ENCODE data around the gene FNDC3B. TPM values are rescaled to one million over a fixed set of nuclear protein-coding genes. Genes with fewer than 3 reads are reported as not detected.

The FNDC3B gene
- total RNA-seq, 2 experiments from 2014 or later: 14.4 to 17.8 TPM

DNA sequence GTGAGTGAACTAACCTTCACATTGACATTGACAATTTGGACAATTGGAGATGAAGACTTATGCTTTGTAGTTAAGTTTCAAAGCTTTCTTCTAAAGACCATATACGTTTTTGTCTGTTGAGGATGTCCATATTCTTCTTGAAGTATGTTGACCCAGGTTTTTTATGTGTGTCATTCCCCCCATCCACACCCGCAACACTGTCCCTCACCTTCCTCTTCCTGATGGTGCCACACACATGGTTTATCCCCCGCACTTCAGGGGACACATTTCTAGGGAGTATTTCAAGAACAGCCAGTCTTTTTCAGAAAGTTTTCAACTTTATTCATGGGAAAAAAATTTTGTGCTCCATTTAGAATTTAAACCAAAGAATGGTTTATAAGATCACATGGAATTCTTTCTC, 303.7 kb downstream of the FNDC3B start:
- Mint-ChIP-seq H3K27ac (no peak overlapping the region), H3K36me3 (peaks cover 25% of the 10 kb centered on the region), H3K4me3 (no peak overlapping the region), H3K27me3 (no peaks in the 10 kb centered on the region), H3K4me1 (ENCODE audit: low read depth) (no peaks in the 10 kb centered on the region), H3K9me3 (no peaks in the 10 kb centered on the region)
- intact Hi-C loops (cut with micrococcal nuclease): loop anchor here (5.0 to 10.0 kb wide), 3 partner anchors 496 to 1178 kb away; no protein-coding TSS in a partner anchor
- POLR2A ChIA-PET: no interaction called here
- CTCF ChIA-PET: interaction anchor here (1.6 to 4.5 kb wide), 5 partner anchors 12 to 729 kb away, joined by 3 to 55 read pairs (median 27); no protein-coding TSS in a partner anchor
- DNase-seq: no peak

- ChIA-PET POLR2A (no interaction called here), CTCF (interaction anchor here (2.9 kb wide), 1 partner anchor 12 kb away, joined by 16 read pairs; no protein-coding TSS in a partner anchor)
- intact Hi-C loops (cut with micrococcal nuclease): loop anchor here (5.0 to 10.0 kb wide), 3 partner anchors 497 to 1179 kb away; no protein-coding TSS in a partner anchor
- Mint-ChIP-seq H3K27me3 (no peaks in the 10 kb centered on the region), H3K9me3 (no peaks in the 10 kb centered on the region), H3K36me3 (peaks cover 27% of the 10 kb centered on the region), H3K4me3 (no peak overlapping the region), H3K27ac (no peak overlapping the region), H3K4me1 (ENCODE audit: low read depth) (no peaks in the 10 kb centered on the region)
- no peak for DNase-seq
These were observed 304.6 kb downstream of the FNDC3B start for GRCh38 chr3:172343979-172344378.

DNA sequence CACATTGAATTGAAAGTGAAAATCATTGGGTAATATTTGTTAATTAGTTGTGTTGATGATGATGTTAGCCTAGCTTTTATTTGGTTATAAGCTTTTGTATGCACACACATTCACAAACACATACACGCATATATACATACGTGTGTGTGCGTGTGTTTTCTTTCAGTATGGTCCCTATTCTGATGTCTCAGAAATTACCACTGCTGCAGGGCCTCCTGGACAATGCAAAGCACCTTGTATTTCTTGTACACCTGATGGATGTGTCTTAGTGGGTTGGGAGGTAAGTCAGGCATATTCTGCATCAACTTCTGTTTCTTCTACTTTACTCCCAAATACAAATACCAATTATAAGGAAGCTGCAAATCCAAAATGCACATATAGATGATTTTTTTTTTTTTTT, 306.8 kb downstream of the FNDC3B start:
- intact Hi-C loops (cut with micrococcal nuclease): loop anchor here (10.0 kb wide), 2 partner anchors 701 to 1181 kb away; no protein-coding TSS in a partner anchor
- Mint-ChIP-seq H3K27me3 (no peaks in the 10 kb centered on the region), H3K4me1 (ENCODE audit: low read depth) (no peaks in the 10 kb centered on the region), H3K27ac (no peak overlapping the region), H3K4me3 (no peak overlapping the region), H3K36me3 (peaks cover 29% of the 10 kb centered on the region), H3K9me3 (no peaks in the 10 kb centered on the region)
- DNase-seq: no peak
- ChIA-PET CTCF (interaction anchor here (2.9 kb wide), 1 partner anchor 14 kb away, joined by 16 read pairs; no protein-coding TSS in a partner anchor), POLR2A (no interaction called here)

DNA sequence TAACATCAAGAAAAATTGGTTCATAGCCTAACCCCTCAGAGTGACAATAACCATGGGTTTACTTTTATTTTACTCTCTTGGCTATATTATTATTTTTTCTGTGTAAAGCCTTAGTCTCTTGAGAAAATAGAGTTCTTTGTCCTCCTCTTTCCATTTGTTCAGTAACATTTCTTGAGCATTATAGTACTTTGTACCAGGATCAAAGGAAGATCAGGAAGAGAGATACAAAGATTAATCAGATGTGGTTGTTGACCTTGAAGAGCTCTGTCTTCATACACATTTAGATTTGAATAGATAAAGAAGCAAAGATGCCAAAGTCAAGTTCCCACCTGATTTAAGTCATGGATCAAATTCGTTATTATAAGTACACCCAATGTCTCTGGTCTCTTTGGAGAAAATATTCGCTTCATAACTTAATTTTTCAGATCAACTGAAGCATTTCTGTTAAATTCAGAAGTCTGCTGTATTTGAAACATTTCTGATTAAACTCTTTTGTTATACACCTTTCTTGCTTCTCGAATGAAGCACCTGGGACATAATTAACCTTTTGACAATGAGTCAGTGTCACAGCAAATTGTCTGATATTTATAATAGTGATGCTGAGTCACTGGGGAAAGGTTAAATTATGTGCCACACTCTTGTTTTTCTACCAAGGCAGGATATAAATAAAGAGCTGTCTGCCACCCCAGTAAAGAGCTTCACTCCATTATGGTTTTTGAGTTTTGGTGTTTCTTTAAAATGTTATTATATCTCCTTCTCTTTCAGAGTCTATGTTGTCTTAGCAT, 308.7 kb downstream of the FNDC3B start:
- ChIA-PET CTCF (interaction anchor here (0.6 kb wide), 1 partner anchor 9 kb away, joined by 3 read pairs; no protein-coding TSS in a partner anchor), POLR2A (no interaction called here)
- DNase-seq: no peak
- Mint-ChIP-seq H3K4me3 (no peak overlapping the region), H3K4me1 (ENCODE audit: low read depth) (no peaks in the 10 kb centered on the region), H3K9me3 (no peaks in the 10 kb centered on the region), H3K36me3 (peaks cover 35% of the 10 kb centered on the region), H3K27me3 (no peaks in the 10 kb centered on the region), H3K27ac (no peak overlapping the region)
- intact Hi-C loops (cut with micrococcal nuclease): loop anchor here (10.0 kb wide), 2 partner anchors 703 to 1183 kb away; no protein-coding TSS in a partner anchor

DNA sequence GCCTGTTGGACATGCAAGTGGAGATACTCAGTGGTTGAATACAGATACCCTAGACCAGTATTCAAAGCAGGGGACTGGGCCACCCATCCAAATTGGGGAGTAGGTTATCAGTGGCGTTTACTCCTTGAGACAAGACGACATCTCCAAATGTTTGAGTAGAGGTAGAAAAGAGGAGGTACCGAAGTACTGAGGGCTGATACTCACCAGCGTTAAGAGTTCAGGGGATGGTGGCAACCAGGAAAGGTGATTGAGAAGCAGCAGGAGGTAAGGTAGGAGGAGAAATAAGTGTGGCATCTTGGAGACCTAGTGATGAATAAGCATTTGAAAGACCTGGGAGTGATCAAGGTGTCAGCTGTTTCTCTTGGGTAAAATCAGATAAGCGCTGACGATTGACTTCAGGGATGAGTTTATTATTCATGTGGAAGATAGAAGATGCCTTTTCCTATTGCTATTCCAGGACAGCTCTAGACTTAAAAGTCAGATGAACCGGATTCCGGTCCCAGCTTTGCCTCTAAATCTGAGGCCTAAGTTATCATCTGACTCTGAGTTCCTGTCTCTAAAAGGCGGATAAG, 312.6 kb downstream of the FNDC3B start:
- no peak for DNase-seq

GRCh38 chr3:172352786-172353185, 313.4 kb downstream of the FNDC3B start:
- CTCF ChIA-PET: interaction anchor here (1.3 to 1.9 kb wide), 2 partner anchors 11 to 12 kb away, joined by 3 to 7 read pairs; no protein-coding TSS in a partner anchor
- Mint-ChIP-seq H3K4me1 (ENCODE audit: low read depth) (no peaks in the 10 kb centered on the region), H3K27me3 (no peaks in the 10 kb centered on the region), H3K27ac (no peak overlapping the region), H3K36me3 (peaks cover 27% of the 10 kb centered on the region), H3K4me3 (no peak overlapping the region), H3K9me3 (no peaks in the 10 kb centered on the region)
- intact Hi-C loops (cut with micrococcal nuclease): no loop called here
- POLR2A ChIA-PET: no interaction called here
- DNase-seq: no peak

More for the DNA sequence above, 312.6 kb downstream of the FNDC3B start:
- Mint-ChIP-seq H3K36me3 (peaks cover 29% of the 10 kb centered on the region), H3K4me1 (ENCODE audit: low read depth) (no peaks in the 10 kb centered on the region), H3K27ac (no peak overlapping the region), H3K4me3 (no peak overlapping the region), H3K27me3 (no peaks in the 10 kb centered on the region), H3K9me3 (no peaks in the 10 kb centered on the region)
- ChIA-PET POLR2A (no interaction called here), CTCF (interaction anchor here (0.7 to 3.3 kb wide), 3 partner anchors 11 to 315 kb away, joined by 5 to 14 read pairs (median 10); no protein-coding TSS in a partner anchor)
- intact Hi-C loops (cut with micrococcal nuclease): no loop called here

GRCh38 chr3:172354931-172355499, 315.6 kb downstream of the FNDC3B start:
- intact Hi-C loops (cut with micrococcal nuclease): no loop called here
- H3K27me3 Mint-ChIP-seq: no peaks in the 10 kb centered on the region
- H3K4me3 Mint-ChIP-seq: no peak overlapping the region
- CTCF ChIA-PET: interaction anchor here (1.9 to 2.0 kb wide), 2 partner anchors 13 to 23 kb away, joined by 7 read pairs; no protein-coding TSS in a partner anchor
- H3K36me3 Mint-ChIP-seq: peaks cover 26% of the 10 kb centered on the region
- H3K4me1 Mint-ChIP-seq (ENCODE audit: low read depth): no peaks in the 10 kb centered on the region
- H3K27ac Mint-ChIP-seq: no peak overlapping the region
- DNase-seq: no peak
- H3K9me3 Mint-ChIP-seq: no peaks in the 10 kb centered on the region
- POLR2A ChIA-PET: no interaction called here

DNA sequence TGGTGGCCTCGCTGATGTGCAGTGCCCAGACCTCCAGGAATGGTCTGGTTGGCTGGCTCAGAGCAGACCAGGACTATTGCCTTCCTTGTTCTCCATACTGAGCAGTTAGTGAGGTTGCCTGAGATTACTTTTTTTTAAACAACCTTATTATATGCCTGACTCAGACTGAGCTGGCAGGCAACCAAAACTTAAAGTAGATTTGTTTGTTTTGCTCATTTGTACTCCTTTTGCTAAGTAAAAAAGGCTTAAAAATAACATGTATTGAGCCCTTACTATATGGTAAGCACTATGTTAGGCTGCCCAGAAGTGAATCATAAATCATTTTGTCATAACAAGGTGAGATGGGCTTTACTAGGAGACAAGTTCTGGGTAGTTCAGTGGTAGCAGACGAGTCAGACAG, 316.5 kb downstream of the FNDC3B start:
- POLR2A ChIA-PET: no interaction called here
- H3K36me3 Mint-ChIP-seq: peaks cover 28% of the 10 kb centered on the region
- H3K9me3 Mint-ChIP-seq: no peaks in the 10 kb centered on the region
- no peak for DNase-seq
- H3K27ac Mint-ChIP-seq: no peak overlapping the region
- intact Hi-C loops (cut with micrococcal nuclease): no loop called here
- H3K4me1 Mint-ChIP-seq (ENCODE audit: low read depth): no peaks in the 10 kb centered on the region
- CTCF ChIA-PET: interaction anchor here (1.2 to 1.6 kb wide), 2 partner anchors 14 to 23 kb away, joined by 4 to 5 read pairs; no protein-coding TSS in a partner anchor
- H3K27me3 Mint-ChIP-seq: no peaks in the 10 kb centered on the region
- no peak overlapping the region for H3K4me3 Mint-ChIP-seq

GRCh38 chr3:172356427-172356826, 317.0 kb downstream of the FNDC3B start:
- H3K36me3 Mint-ChIP-seq: peaks cover 32% of the 10 kb centered on the region

DNA sequence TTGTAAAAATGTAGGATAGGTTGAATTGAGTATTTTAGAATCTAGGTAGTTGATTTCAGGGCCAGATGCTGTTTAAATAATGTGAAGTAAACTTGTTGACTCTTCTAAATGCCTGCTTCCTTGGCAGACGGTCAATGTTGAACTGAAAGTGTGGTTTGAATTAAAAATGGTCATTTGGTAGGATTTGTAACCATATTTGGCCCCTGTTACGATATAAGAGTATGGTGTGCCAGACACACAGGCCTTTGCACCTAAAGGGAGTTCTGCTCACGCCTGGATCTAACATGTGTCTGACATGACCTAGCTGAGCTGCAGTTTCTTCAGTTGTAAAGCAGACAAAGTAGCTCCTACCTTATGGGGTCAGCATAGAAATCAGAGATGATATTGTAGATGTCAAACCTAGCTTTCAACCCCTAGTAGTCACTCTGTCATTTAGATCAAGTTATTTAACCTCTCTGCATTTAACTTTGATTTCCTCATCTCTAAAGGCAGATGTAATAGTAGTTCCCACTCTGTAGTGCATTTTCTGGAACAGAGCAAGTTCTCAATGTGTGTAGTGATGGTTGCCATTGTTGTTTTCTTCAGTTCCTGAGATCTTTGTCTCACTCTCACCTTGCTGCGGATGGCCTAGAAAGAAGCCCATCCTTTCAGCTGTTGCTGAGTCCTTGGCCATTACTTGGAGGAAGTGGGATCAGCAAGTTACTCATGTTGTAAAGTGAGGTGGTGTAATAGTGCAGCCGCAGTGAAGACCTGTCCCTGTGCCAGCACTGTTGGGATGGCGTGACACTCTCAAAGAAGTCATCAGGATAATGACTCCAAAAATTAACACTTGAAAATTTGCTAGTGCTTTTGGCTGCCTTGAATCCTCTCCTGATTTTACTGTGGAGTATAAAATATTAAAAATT, 318.7 kb downstream of the FNDC3B start:
- intact Hi-C loops (cut with micrococcal nuclease): no loop called here
- DNase-seq: no peak
- H3K36me3 Mint-ChIP-seq: peaks cover 30% of the 10 kb centered on the region
- ChIA-PET CTCF (interaction anchor here (1.3 to 1.7 kb wide), 3 partner anchors 17 to 308 kb away, joined by 4 to 7 read pairs (median 4); no protein-coding TSS in a partner anchor), POLR2A (no interaction called here)
- H3K4me1 Mint-ChIP-seq (ENCODE audit: low read depth): no peaks in the 10 kb centered on the region
- no peak overlapping the region for H3K27ac Mint-ChIP-seq
- H3K4me3 Mint-ChIP-seq: no peak overlapping the region
- H3K27me3 Mint-ChIP-seq: no peaks in the 10 kb centered on the region
- no peaks in the 10 kb centered on the region for H3K9me3 Mint-ChIP-seq

More at GRCh38 chr3:172356427-172356826, 317.0 kb downstream of the FNDC3B start:
- POLR2A ChIA-PET: no interaction called here
- CTCF ChIA-PET: interaction anchor here (1.2 to 1.7 kb wide), 3 partner anchors 15 to 310 kb away, joined by 4 to 5 read pairs (median 4); no protein-coding TSS in a partner anchor
- H3K27ac Mint-ChIP-seq: no peak overlapping the region
- intact Hi-C loops (cut with micrococcal nuclease): no loop called here
- no peaks in the 10 kb centered on the region for H3K9me3 Mint-ChIP-seq
- H3K4me1 Mint-ChIP-seq (ENCODE audit: low read depth): no peaks in the 10 kb centered on the region
- no peak for DNase-seq
- H3K4me3 Mint-ChIP-seq: no peak overlapping the region
- H3K27me3 Mint-ChIP-seq: no peaks in the 10 kb centered on the region

GRCh38 chr3:172359231-172359630, 319.9 kb downstream of the FNDC3B start:
- peaks cover 31% of the 10 kb centered on the region for H3K36me3 Mint-ChIP-seq
- ChIA-PET POLR2A (no interaction called here), CTCF (interaction anchor here (1.5 kb wide), 1 partner anchor 18 kb away, joined by 7 read pairs; no protein-coding TSS in a partner anchor)
- intact Hi-C loops (cut with micrococcal nuclease): no loop called here
- H3K27ac Mint-ChIP-seq: no peak overlapping the region
- H3K4me1 Mint-ChIP-seq (ENCODE audit: low read depth): no peaks in the 10 kb centered on the region
- DNase-seq: no peak
- no peak overlapping the region for H3K4me3 Mint-ChIP-seq
- H3K9me3 Mint-ChIP-seq: no peaks in the 10 kb centered on the region
- no peaks in the 10 kb centered on the region for H3K27me3 Mint-ChIP-seq

Measured in activated CD4-positive, alpha-beta memory T cell treated with anti-CD3 and anti-CD28 coated beads for 36 hours (primary cell).